NCI-H187 (cell line): ENCODE data around the gene DNAH17.

ENCODE experiments used
- DNase-seq, 2 experiments: peaks; one replicate each; lab custom pipeline; 2025; lab: John Stamatoyannopoulos, UW

The DNAH17 gene

DNA sequence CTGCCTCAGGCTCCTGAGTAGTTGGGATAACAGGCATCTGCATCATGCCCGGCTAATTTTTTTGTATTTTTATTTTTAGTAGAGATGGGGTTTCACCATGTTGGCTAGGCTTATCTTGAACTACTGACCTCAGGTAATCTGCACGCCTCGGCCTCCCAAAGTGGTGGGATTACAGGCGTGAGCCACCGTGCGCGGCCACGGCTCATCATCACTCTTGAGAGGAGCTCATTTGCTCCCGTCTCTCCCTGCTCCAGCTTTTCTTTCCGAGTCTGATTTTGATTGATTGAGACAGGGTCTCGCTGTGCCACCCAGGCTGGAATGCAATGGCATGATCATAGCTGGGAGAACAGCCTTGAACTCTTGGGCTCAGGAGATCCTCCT is 186.2 kb downstream of the DNAH17 start:
- DNase-seq: no peak

DNA sequence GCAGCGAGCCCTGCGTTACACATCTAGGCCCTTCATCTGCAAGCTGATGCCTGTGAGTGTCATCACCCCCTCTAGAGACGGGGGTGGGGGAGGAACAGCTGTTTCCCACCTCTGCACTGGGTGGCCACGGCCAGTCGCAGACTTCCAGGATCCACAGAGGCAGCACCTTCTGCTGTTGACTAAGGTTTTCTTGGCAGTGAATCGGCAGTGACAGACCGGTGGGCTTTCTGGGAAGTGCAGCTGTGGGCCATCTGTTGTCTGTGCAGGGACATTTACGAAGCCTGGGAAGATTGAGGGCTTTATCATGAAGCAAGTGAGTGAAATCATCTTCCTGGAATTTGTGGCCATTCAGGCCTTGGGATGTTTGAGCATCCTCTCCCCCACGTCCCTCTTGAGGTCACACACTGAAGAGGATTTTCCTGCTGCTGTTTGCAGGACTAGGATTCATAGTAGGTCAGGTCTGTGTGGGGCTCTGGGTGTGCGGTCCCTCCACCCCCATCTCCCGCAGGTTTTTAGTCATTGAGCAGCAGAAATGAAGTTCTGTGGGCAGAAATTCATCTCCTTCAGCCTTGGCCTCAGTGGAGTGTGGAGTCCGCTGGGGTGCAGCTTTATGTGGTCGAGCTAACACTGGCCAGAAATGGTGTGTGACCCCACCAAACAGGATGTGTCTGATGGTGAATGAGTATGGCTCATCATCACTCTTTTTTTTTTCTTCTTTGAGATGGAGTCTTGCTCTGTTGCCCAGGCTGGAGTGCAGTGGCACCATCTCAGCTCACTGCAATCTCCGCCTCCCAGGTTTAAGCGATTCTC is 186.8 kb downstream of the DNAH17 start:
- peak in 1 of 2 experiments; percentile 23 for DNase-seq

DNA sequence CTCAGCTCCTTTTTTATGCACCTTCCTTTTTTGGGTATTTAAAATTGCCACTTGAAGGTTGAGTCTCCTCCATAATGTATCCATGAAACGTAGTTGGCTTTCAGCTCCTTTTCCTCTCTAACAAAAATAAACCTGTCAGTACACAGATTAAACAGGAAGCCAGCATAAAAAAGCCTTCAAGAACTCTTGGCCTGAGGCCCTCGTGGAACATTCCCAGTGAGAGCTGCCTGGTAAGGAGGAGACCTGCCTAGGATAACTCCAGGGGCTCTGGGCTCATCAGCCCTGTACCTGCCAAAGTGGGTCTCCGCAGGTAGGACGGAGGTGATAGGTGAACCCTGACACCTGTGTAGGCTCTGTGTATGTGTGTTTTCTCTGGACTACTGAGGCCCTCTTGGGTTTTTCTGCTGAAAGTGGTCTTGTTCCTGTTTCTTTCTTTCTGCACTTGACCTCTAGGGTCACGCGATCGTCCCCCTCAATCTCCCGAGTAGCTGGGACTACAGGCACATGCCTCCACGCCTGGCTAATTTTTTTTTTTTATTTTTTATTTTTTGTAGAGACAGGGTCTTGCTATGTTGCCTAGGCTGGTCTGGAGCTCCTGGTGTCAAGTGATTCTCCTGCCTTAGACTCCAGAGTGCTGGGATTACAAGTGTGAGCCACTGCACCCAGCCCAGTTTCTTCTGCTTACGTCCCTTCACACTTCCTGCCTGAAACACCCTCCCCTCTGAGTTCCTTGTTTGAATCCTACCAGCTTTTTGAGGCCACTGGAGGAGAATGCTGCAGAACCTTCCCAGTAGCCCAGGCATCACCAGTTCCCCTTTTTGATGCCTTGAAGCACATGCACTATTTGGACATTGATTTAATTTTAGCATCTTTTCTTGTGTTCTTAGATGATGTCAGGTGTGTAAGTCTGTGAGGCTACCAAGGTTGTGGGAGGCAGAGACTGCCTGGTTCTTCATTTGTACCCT is 188.9 kb downstream of the DNAH17 start:
- DNase-seq: no peak

DNA sequence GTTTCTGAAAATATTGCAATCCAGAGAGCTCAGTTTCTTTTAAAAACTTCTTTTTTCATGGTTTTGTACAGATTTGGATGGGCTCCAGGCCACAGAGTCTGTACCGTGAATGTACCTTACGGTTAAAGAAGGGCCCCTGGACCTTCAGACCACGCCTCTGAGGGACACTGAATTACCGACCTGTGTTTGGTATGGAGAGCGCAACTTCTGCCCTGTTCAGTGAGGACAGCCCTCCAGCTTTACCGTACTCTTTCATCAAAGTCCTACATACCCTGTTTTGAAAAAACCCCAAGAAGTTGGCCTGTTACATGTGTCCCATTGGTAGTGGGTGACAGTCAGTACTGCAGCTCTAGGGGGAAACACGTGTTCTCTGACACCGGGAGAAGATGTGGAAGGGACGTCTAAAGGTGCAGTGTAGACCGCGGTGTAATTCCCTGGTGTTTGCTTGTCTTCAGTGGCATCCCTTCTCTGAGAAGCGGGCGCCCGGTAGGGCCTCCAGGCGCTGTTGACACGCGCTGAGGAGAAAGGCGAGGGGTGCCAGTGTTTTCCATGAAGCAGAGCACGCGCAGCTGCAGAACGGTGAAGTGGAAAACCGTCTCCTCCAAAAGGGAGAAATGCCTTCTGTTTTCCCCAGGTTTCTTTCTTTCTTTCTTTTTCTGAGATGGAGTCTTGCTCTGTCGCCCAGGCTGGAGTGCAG is 192.6 kb downstream of the DNAH17 start:
- no peak for DNase-seq

DNA sequence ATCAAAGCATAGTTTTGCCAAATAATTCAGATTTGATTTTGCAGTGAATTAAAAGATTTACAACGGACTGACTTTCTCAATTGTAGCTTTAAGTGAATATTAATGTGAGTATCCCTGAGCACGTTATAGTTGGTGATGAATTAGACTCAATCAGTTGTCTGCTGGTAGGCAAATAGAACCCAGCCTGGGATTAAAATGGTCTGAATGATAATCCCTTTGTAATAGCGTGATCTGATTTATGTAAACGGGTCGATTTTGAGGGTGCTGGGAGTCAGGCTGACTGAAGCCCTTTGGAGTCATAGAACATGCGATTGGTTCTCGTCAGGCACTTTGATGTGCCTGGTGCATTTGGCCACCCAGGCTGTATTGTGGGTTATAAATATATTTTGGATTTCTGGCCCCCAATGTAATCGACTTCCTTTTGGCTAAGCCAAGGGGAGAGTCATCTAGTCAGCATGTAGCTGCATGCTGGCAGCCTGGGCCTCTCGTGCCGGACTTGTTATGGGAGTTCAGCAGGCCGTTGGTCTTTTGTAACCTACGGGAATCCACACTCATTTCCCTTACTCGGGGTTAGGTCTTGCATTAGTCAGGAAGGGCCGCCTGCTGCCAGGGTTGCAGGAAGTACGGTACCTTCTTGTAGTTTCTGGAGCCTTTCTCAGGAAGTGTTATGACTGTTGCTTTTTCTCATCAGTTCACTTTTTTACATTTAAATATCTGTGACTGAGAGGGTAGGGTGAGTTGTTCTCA is 193.3 kb downstream of the DNAH17 start:
- no peak for DNase-seq

DNA sequence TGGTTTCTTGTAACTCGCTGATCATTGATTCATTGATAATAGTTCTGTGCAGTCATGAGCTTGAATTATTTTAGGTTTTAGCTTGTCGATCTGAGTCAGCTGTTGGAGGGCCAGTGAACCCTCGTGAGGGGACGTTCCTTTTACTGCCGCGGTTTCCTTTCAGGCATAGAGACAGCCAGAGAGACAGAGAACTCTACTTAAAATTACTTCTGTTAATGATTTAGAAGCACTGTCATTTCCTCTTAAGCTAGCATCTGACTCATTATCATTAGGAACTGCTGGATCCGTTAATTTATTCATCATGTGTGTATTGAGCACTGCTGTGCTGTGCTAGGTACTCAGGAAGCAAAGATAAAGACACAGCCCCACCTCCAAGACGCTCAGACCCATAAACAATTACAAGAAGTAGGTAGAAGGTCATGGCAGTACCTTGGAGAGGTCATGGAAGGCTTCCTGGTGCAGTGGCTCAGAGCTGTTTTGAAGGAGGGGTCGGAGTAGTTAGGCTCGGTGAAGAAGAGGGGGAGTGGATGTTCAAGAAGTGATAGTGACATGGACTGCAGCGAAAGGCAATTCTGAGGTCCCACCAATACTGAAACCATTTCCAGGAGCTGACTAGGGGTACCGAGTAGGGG is 195.5 kb downstream of the DNAH17 start:
- DNase-seq: no peak

DNA sequence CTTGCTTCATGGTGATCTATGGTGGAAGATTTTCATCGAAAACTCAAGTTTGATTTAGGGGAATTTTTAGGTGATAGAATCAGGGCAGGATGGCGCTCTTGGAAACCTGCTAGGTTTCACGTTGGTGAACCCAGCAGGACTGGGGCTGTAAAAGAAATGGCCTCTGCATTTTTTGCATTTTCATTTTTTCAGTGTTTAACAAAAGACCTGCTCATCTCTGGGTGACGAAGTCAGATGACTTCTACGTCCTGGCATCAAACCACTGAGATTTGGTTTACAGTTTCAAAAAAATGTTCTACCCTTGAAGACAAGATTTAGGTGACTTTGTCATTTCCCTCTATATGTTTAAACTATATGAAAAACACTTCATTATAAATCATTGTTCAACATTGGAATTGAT is 196.8 kb downstream of the DNAH17 start:
- DNase-seq: no peak

DNA sequence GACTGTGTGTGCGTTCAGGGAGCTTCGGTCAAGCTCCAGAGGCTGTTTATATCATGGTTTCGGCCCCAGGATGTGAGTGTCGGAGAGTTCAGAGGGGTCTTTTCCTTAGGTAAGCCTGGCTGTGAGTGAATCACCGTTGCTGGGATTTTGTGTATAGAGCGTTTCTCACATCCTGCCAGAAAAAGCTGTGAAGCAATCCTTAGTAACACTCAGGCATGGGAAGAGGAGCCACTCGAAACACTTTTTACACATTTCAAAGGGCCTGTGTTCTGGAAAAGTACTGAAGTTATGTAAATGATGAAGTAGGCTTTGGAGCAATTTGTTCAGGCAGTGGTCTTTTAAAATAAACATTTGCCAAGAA is 198.1 kb downstream of the DNAH17 start:
- no peak for DNase-seq

DNA sequence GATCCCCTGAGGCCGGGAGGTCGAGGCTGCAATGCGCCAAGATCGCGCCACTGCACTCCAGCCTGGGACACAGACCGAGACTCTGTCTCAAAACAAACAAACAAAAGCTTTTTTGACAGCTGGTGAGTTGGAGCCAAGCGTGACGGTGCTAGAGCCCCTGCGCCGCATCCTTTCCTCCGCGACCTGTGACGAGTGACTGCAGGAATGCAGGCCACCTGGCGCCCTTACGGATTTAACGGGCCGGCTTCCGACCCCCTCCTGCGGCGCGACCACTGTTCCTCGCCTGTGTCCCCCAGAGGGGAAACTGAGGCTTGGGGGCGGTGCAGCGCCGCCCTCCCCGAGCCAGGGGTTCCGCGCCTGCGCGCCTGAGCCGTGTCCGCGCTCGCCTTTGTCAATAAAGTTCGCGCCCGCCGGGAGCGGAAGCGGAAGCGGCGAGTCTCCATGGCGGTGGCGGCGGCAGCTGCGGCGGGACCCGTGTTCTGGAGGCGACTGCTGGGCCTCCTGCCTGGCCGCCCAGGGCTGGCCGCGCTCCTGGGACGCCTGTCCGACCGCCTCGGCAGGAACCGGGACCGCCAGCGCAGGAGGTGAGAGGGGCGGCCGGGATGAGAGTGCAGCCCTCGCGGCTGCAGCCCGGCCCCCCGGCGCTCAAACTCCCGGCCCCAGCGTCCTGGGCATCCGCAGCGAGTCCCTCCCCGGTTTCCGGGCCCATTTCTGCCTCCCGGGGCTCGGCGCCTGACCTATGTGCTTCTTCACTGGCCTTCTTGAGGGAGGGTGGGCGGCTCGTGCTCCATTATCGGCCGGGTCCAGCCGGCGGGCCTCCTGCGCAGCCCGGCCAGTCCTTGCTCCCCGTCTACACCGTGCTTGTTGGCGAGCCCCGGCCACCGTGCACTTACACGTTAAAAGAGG is 198.7 kb downstream of the DNAH17 start, which contains the start of gene PGS1:
Gene PGS1 (plus strand): TSS at position 425 of the 906 bp plus-strand sequence. CDS start 17 bp downstream, at position 442.
- peak; percentile 28 to 40 for DNase-seq

DNA sequence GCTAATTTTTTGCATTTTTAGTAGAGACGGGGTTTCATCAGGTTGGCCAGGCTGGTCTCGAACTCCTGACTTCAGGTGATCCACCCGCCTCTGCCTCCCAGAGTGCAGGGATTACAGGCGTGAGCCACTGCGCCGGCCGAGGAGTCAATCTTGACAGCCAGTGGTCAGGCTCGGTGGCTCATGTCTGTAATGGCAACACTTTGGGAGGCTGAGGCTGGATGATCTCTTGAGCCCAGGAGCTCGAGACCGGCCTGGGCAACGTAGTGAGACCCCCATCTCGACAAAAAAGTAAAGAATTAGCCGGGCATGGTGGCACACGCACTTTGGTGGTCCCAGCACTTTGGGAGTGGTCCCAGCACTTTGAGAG is 199.4 kb downstream of the DNAH17 start:
- no peak for DNase-seq

DNA sequence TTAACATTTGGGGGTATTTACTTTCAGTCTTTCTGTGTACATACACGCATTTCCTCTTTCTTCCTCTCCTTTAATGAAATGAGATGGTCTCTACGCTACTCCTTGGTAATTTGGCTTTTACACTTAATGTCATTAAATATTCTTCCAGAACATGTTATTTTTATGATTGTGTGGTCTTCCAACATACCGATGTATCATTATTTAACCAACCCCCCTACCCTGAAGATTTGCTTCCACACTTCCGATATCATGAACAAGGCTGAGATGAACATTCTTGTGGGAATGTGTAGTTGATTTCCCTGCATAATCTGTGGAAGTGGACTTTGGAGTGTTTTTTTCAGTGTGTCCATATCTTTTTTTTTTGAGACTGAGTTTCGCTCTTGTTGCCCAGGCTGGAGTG is 201.0 kb downstream of the DNAH17 start:
- no peak for DNase-seq

DNA sequence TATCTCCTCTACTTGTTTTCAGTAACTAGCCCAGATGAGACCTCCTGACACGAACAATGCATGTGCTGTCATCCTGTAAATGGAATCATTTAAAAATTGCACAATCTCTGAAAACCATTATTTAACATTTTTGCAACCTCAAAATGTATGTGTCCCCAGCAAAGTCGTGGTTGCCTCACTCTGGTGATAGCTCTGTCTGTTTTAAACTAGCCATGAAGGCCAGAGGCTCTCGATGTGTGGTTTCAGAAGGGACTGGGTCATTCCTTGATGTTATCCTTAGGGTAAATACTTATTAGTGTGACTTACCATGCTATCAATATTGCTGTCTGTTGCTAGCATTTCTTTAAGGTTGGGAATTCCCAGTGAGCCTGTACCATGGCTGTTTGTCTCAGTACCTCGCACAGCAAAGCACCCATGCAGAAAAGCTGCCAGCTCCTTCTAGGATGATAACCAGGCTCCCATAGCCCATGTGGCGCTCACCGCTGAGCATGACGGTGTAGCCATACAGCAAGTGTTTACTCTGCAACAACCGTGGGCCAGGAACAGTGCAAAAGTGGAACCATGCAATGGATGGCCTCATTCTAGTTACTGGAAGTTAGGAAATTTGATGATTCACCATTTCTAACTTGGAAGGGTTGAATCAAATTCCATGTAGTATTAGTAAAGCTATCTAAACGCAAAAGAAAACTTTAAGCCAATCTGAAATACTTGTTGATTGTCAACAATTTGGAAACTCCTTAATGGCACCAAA is 201.6 kb downstream of the DNAH17 start:
- no peak for DNase-seq

DNA sequence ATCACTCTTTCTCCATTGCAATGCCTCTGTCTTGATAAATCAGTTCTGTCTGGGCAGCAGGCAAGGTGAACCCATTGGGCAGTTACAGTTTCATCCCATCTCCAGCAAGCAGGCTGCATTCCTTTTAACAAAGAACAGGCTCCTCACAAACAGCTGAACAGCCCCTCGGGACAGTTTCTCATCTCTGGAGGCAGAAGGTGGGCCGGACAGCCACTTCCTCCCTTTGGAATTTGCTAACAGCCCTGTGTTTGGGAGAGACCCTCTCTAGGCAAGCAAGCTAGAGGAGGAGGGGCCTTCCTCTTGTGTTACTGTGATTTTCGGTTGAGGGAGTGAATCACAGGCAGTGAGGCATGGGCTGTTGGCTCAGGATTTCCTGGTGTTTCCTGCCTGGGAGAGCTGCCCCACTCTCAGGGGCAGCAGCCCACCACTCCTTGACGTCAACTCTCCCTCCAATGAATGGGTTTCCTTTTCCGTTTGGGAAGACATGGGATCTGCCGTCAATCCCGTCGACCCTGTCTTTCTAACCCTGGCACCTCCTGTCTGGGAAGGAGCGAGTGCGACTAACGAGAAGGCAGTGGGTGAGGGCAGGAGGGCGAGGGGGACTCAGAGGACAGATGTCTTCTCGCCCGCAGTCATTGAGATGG is 202.4 kb downstream of the DNAH17 start:
- DNase-seq: no peak

DNA sequence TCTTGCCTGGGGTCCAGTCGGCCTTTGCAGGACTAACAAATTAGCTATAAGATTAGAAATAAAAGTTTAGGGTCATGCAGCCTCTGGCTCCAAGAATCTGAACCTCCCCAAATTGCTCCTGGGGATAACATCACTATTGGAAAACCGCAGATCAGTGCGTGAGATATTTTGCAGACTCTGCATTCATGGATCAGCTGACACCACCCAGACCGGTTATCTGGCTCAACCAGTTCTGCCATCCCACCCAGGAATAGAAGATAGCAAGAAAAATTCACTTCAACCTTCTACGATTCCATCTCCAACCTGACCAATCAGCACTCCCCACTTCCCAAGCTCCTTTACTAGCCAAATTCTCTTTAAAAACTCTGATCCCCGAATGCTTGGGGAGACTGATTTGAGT is 203.0 kb downstream of the DNAH17 start:
- DNase-seq: no peak
